Liver (tissue), 9 donors: ENCODE data around the gene ORAI1. TPM values are rescaled to one million over a fixed set of nuclear protein-coding genes. Genes with fewer than 3 reads are reported as not detected.

Experiments
- DNase-seq: peaks from one replicate; pipeline ENCODE4 v3.0.0-alpha.2; 2017; ENCODE audit warnings: low spot score
- H3K27ac ChIP-seq, 2 donors: one replicate each; pipeline ENCODE4 v1.7.0; 2013; ENCODE audit warnings: inconsistent platforms in 2 of 2, low read length in 2 of 2, control low read depth in 1 of 2, low read depth in 1 of 2, mild to moderate bottlenecking in 1 of 2
- H3K27me3 ChIP-seq, 4 donors: one replicate each; pipeline versions ENCODE4 v1.6.1 to v1.7.0; 2013; ENCODE audit warnings: low read length in 3 of 4, inconsistent platforms in 1 of 4, mild to moderate bottlenecking in 1 of 4, moderate library complexity in 1 of 4; ENCODE audit not compliant: control insufficient read depth in 4 of 4, insufficient read depth in 4 of 4
- H3K36me3 ChIP-seq, 4 donors: one replicate each; pipeline versions ENCODE4 v1.6.1 to v1.7.0; 2013; ENCODE audit warnings: low read length in 3 of 4, mild to moderate bottlenecking in 3 of 4, low read depth in 1 of 4, moderate library complexity in 1 of 4; ENCODE audit not compliant: control insufficient read depth in 4 of 4, insufficient read depth in 3 of 4
- H3K4me1 ChIP-seq, 4 donors: one replicate each; pipeline versions ENCODE4 v1.6.1 to v1.7.0; 2013; ENCODE audit warnings: low read length in 3 of 4, mild to moderate bottlenecking in 3 of 4, moderate library complexity in 1 of 4; ENCODE audit not compliant: control insufficient read depth in 4 of 4, insufficient read depth in 4 of 4
- H3K4me3 ChIP-seq, 3 donors: one replicate each; pipeline versions ENCODE4 v1.6.1 to v1.7.0; 2013; ENCODE audit warnings: low read length in 3 of 3, control low read depth in 1 of 3, low read depth in 1 of 3, mild to moderate bottlenecking in 1 of 3
- H3K9ac ChIP-seq, 2 donors: one replicate each; pipeline ENCODE4 v1.7.0; 2013; ENCODE audit warnings: low read length in 2 of 2, mild to moderate bottlenecking in 2 of 2, moderate library complexity in 2 of 2, control low read depth in 1 of 2, low read depth in 1 of 2
- H3K9me3 ChIP-seq, 4 donors: one replicate each; pipeline versions ENCODE4 v1.6.1 to v1.7.0; 2013; ENCODE audit warnings: low read length in 3 of 4; ENCODE audit not compliant: control insufficient read depth in 4 of 4
- ATF3 ChIP-seq: IDR thresholded peaks from 2 replicates; pipeline ENCODE4 v1.6.1; 2016; ENCODE audit warnings: antibody characterized with exemption
- EGR1 ChIP-seq, 2 donors: IDR thresholded peaks; 2 replicates each; pipeline ENCODE4 v1.6.1; 2016 to 2018; ENCODE audit warnings: antibody characterized with exemption in 2 of 2, low read depth in 2 of 2
- FOXA1 ChIP-seq: IDR thresholded peaks from 2 replicates; pipeline ENCODE4 v1.6.1; 2016; ENCODE audit warnings: antibody characterized with exemption
- FOXA2 ChIP-seq: IDR thresholded peaks from 2 replicates; pipeline ENCODE4 v1.6.1; 2016; ENCODE audit warnings: antibody characterized with exemption
- GABPA ChIP-seq, 2 donors: IDR thresholded peaks in 1 of 2; conservative IDR thresholded peaks in 1 of 2; 2 replicates each; pipeline ENCODE4 v1.6.1; 2016; ENCODE audit warnings: antibody characterized with exemption in 2 of 2, mild to moderate bottlenecking in 1 of 2, moderate library complexity in 1 of 2
- HNF4A ChIP-seq, 2 donors: conservative IDR thresholded peaks; 2 replicates each; pipeline ENCODE4 v1.6.1; 2016; ENCODE audit warnings: antibody characterized with exemption in 2 of 2, mild to moderate bottlenecking in 2 of 2
- HNF4G ChIP-seq: IDR thresholded peaks from 2 replicates; pipeline ENCODE4 v1.6.1; 2016; ENCODE audit warnings: antibody characterized with exemption
- JUND ChIP-seq, 2 donors: IDR thresholded peaks; 2 replicates each; pipeline ENCODE4 v1.6.1; 2016; ENCODE audit warnings: antibody characterized with exemption in 2 of 2
- NR2F2 ChIP-seq: IDR thresholded peaks from 2 replicates; pipeline ENCODE4 v1.6.1; 2016; ENCODE audit warnings: antibody characterized with exemption
- RAD21 ChIP-seq, 2 donors: IDR thresholded peaks; 2 replicates each; pipeline ENCODE4 v1.6.1; 2016; ENCODE audit warnings: antibody characterized with exemption in 2 of 2, mild to moderate bottlenecking in 2 of 2
- REST ChIP-seq: IDR thresholded peaks from 2 replicates; pipeline ENCODE4 v1.6.1; 2016; ENCODE audit warnings: antibody characterized with exemption, mild to moderate bottlenecking
- RXRA ChIP-seq, 2 donors: IDR thresholded peaks; 2 replicates each; pipeline ENCODE4 v1.6.1; 2017 to 2018; ENCODE audit warnings: antibody characterized with exemption in 2 of 2, mild to moderate bottlenecking in 1 of 2
- SP1 ChIP-seq: IDR thresholded peaks from 2 replicates; pipeline ENCODE4 v1.6.1; 2018; ENCODE audit warnings: antibody characterized with exemption, mild to moderate bottlenecking
- TAF1 ChIP-seq: conservative IDR thresholded peaks from 2 replicates; pipeline ENCODE4 v1.6.1; 2016; ENCODE audit warnings: antibody characterized with exemption, mild to moderate bottlenecking
- YY1 ChIP-seq: IDR thresholded peaks from 2 replicates; pipeline ENCODE4 v1.6.1; 2016; ENCODE audit warnings: antibody characterized with exemption, mild to moderate bottlenecking
- WGBS: extraction: QIAGEN DNeasy Blood & Tissue Kit; methylation state at CpG from one replicate; pipeline ENCODE4 v1.1.7; 2013; 5-methylcytosine and 5-hydroxymethylcytosine counted together
- polyA plus RNA-seq, 2 donors: library from polyadenylated mRNA; stranded (reverse) in 1 of 2; unstranded in 1 of 2; fragments of 200-250 nt in 1 of 2; fragments of >200 nt in 1 of 2; fragmentation: Nextera tagmentation in 1 of 2; extraction: Ambion mirVana in 1 of 2; gene quantifications; one replicate each; pipeline versions ENCODE4 v1.2.1 to v1.2.3, GENCODE V29; 2013 to 2015
- total RNA-seq, 2 donors: library from RNA; depleted of rRNA; stranded (reverse); fragments of >200 nt; gene quantifications; one replicate each; pipeline ENCODE4 v1.2.3, GENCODE V29; 2014
- TF ChIP-seq, protein P1 (sequence below): IDR thresholded peaks from 2 replicates; pipeline ENCODE4 v1.6.1; 2016; ENCODE audit warnings: antibody characterized with exemption
- TF ChIP-seq, protein P2 (sequence below): fragments of 150-350 bp; IDR thresholded peaks from 2 replicates; pipeline ENCODE4 v1.5.1; 2017; ENCODE audit warnings: improper control_type of control experiment, low read depth, low read length; ENCODE audit not compliant: missing input control
- TF ChIP-seq, protein P3 (sequence below): IDR thresholded peaks from 2 replicates; pipeline ENCODE4 v1.6.1; 2016; ENCODE audit warnings: antibody characterized with exemption
- donor health status: healthy.
- donor health status: healthy.
- donor health status: healthy.
- donor health status: healthy.
- donor health status: healthy.

ORAI1 gene
- total and polyA plus RNA-seq, 4 donors, result 5.3 to 10.9 (median 9.3) TPM

DNA sequence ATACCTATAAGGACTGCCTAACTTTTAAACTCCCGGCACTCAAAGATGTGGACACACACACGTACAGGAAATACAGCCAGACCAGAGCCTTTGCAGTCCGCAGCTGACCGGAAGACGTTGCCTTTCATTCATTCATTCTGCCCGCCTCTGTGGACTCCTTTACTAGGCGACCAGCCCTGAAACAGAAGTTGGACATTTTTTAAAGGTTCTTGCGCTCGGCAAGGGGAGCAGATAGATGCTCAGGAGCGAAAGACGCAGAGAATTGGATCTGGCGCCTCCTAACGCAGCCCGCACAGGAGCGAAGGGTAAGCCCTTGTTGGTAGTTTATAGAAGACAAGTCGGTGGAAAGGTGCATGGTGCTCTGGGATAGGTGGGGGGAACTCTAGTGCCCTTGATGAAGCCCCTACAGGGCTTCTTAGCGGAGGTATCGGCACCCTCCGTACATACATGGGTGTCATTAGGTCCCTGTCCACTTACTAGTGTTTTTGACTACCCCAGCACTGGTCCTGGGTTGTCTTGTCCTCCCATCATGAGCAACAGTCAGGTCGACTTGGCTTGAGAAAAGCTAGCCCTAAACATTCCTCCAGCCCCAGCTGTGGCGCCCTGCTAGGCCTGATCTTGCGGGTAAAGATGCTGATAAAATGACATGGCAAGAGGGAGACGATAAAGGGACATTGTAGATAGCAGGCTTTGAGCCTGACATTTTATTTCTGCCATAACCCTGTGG lies 45.2 kb upstream of the ORAI1 start, which contains the start of gene KDM2B:
Gene KDM2B, minus strand, starts transcription at position 65 of the 727 bp plus-strand sequence. CDS start 112 bp downstream, outside the sequence.
- WGBS, result 45% methylated on average over 23 of the region's 23 CpGs
- H3K36me3 ChIP-seq, result no peaks in the 10 kb centered on the region
- peak within 1 kb of the TSS; percentile 53 to 85 (median 63) for H3K4me3 ChIP-seq
- peak within 1 kb of the TSS; percentile 60 to 77 for H3K27ac ChIP-seq
- no peaks in the 10 kb centered on the region for H3K9me3 ChIP-seq
- H3K27me3 ChIP-seq, result no peaks in the 10 kb centered on the region
- peaks cover 0 to 20% (median 6%) of the 10 kb centered on the region in 4 donors for H3K4me1 ChIP-seq
- DNase-seq, result no peak
- no peak for TF ChIP-seq ATF3
- no peak for TF ChIP-seq HNF4A (conservative IDR thresholded peaks at IDR 0.05)
- TF ChIP-seq FOXA2, result no peak
- TF ChIP-seq JUND (IDR thresholded peaks at IDR 0.05), result no peak
- no peak for TF ChIP-seq TAF1
- no peak for TF ChIP-seq NR2F2
- TF ChIP-seq YY1, result peak; percentile 10
- TF ChIP-seq RAD21 (IDR thresholded peaks at IDR 0.05), result no peak
- TF ChIP-seq, protein P1, sequence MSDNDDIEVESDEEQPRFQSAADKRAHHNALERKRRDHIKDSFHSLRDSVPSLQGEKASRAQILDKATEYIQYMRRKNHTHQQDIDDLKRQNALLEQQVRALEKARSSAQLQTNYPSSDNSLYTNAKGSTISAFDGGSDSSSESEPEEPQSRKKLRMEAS, result no peak
- no peak for TF ChIP-seq EGR1 (IDR thresholded peaks at IDR 0.05; ENCODE audit: low read depth in 2 of 2)
- no peak for TF ChIP-seq HNF4G
- no peak for TF ChIP-seq SP1
- no peak for TF ChIP-seq RXRA (IDR thresholded peaks at IDR 0.05)
- TF ChIP-seq, protein P2, sequence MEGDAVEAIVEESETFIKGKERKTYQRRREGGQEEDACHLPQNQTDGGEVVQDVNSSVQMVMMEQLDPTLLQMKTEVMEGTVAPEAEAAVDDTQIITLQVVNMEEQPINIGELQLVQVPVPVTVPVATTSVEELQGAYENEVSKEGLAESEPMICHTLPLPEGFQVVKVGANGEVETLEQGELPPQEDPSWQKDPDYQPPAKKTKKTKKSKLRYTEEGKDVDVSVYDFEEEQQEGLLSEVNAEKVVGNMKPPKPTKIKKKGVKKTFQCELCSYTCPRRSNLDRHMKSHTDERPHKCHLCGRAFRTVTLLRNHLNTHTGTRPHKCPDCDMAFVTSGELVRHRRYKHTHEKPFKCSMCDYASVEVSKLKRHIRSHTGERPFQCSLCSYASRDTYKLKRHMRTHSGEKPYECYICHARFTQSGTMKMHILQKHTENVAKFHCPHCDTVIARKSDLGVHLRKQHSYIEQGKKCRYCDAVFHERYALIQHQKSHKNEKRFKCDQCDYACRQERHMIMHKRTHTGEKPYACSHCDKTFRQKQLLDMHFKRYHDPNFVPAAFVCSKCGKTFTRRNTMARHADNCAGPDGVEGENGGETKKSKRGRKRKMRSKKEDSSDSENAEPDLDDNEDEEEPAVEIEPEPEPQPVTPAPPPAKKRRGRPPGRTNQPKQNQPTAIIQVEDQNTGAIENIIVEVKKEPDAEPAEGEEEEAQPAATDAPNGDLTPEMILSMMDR, result no peak
- no peak for TF ChIP-seq FOXA1
- peak; percentile 41 for TF ChIP-seq GABPA (IDR thresholded peaks at IDR 0.05 in 1 of 2, conservative IDR thresholded peaks at IDR 0.05 in 1 of 2)
- TF ChIP-seq, protein P3, sequence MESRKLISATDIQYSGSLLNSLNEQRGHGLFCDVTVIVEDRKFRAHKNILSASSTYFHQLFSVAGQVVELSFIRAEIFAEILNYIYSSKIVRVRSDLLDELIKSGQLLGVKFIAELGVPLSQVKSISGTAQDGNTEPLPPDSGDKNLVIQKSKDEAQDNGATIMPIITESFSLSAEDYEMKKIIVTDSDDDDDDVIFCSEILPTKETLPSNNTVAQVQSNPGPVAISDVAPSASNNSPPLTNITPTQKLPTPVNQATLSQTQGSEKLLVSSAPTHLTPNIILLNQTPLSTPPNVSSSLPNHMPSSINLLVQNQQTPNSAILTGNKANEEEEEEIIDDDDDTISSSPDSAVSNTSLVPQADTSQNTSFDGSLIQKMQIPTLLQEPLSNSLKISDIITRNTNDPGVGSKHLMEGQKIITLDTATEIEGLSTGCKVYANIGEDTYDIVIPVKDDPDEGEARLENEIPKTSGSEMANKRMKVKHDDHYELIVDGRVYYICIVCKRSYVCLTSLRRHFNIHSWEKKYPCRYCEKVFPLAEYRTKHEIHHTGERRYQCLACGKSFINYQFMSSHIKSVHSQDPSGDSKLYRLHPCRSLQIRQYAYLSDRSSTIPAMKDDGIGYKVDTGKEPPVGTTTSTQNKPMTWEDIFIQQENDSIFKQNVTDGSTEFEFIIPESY, result no peak
- peak within 1 kb of the TSS; percentile 83 to 90 for H3K9ac ChIP-seq

DNA sequence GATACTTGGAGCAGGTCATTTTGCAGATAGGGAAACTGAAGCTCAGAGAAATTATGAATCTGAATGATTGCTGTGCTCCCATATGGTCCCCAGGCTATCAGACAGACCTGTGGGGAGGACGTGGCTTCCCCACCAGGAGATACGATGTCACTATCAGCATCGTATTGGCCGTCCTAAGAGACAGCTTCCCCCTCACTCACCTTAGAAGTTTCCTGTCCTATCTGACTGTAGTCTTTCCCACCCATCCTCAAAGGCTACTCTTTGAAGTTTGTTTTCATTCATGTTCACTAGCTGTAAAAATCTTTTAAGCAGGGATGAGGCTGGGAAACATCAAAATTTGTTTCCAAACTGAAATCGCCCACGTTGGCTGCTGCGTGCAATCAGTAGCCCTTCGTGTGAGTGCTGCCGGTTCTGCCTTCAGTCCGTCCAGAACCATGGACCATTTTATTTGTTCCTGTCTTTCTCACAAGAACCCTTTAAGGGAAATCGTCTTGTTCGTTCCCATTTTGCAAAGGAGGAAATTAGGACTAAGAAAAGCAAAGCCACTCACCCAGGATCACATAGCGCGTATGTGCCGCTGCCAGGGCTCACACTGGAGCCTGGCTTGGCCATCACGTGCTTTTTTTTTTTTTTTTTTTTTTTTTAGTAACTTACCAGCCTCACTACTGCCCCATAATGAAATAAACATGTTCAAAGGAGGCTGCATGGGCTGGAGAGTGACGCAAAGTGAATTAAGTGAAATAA lies 44.5 kb upstream of the ORAI1 start:
- TF ChIP-seq, protein P1, result no peak
- TF ChIP-seq NR2F2 (no peak), REST (no peak)
- TF ChIP-seq, protein P3, result no peak
- no peak for DNase-seq
- Histone ChIP-seq H3K27me3 (no peaks in the 10 kb centered on the region), H3K9ac (no peak overlapping the region), H3K9me3 (no peaks in the 10 kb centered on the region), H3K27ac (peak overlapping the region in 1 of 2 donors; percentile 29), H3K4me3 (no peak overlapping the region), H3K36me3 (no peaks in the 10 kb centered on the region), H3K4me1 (peaks cover 0 to 20% (median 6%) of the 10 kb centered on the region in 4 donors)
- WGBS, result 53% methylated on average over 17 of the region's 17 CpGs
